Measurements from ENCODE around the gene STEAP4. TPM values are rescaled to one million over a fixed set of nuclear protein-coding genes. Genes with fewer than 3 reads are reported as not detected.

The STEAP4 gene
- total and polyA plus RNA-seq, 4 donors: 3.7 to 43.8 (median 12.8) TPM

- Histone ChIP-seq H3K4me3 (ENCODE audit: low read depth in 1 of 3, low read length in 3 of 3) (no peak overlapping the region), H3K9ac (ENCODE audit: low read depth in 1 of 2, low read length in 2 of 2) (no peak overlapping the region), H3K27ac (ENCODE audit: low read depth in 1 of 2, low read length in 2 of 2) (no peak overlapping the region), H3K4me1 (ENCODE audit: control insufficient read depth in 4 of 4, insufficient read depth in 4 of 4, low read length in 3 of 4) (no peaks in the 10 kb centered on the region), H3K36me3 (ENCODE audit: control insufficient read depth in 4 of 4, insufficient read depth in 3 of 4, low read depth in 1 of 4, low read length in 3 of 4) (no peaks in the 10 kb centered on the region), H3K9me3 (ENCODE audit: control insufficient read depth in 4 of 4, low read length in 3 of 4) (peaks cover 0 to 15% (median 2%) of the 10 kb centered on the region in 4 donors), H3K27me3 (ENCODE audit: control insufficient read depth in 4 of 4, insufficient read depth in 4 of 4, low read length in 3 of 4) (peaks cover 0 to 3% (median 0%) of the 10 kb centered on the region in 4 donors)
- TF ChIP-seq TAF1 (conservative IDR thresholded peaks at IDR 0.05) (no peak), ZBTB33 (IDR thresholded peaks at IDR 0.05) (no peak), HNF4G (IDR thresholded peaks at IDR 0.05) (no peak), SP1 (IDR thresholded peaks at IDR 0.05) (no peak), RAD21 (IDR thresholded peaks at IDR 0.05) (no peak)
- no peak for DNase-seq (ENCODE audit: low spot score)
Measured at GRCh38 chr7:88253640-88254039, 53.1 kb downstream of the STEAP4 start.

- H3K9ac ChIP-seq (ENCODE audit: low read depth in 1 of 2, low read length in 2 of 2): no peak overlapping the region
- H3K36me3 ChIP-seq (ENCODE audit: control insufficient read depth in 4 of 4, insufficient read depth in 3 of 4, low read depth in 1 of 4, low read length in 3 of 4): no peaks in the 10 kb centered on the region
- whole genome bisulfite sequencing: 96% methylated on average over 1 of the region's 1 CpG
Measured at GRCh38 chr7:88244258-88244657, 62.4 kb downstream of the STEAP4 start.

More at GRCh38 chr7:88244258-88244657, 62.4 kb downstream of the STEAP4 start:
- H3K27ac ChIP-seq (ENCODE audit: low read depth in 1 of 2, low read length in 2 of 2): no peak overlapping the region
- no peaks in the 10 kb centered on the region for H3K9me3 ChIP-seq (ENCODE audit: control insufficient read depth in 4 of 4, low read length in 3 of 4)
- TF ChIP-seq TAF1 (conservative IDR thresholded peaks at IDR 0.05) (no peak), SP1 (IDR thresholded peaks at IDR 0.05) (no peak), CTCF (IDR thresholded peaks at IDR 0.05; ENCODE audit: low read depth, low read length, missing input control) (no peak), ZBTB33 (IDR thresholded peaks at IDR 0.05) (no peak), EGR1 (IDR thresholded peaks at IDR 0.05; ENCODE audit: low read depth in 2 of 2) (no peak), REST (IDR thresholded peaks at IDR 0.05) (no peak)
- no peak for DNase-seq (ENCODE audit: low spot score)
- H3K27me3 ChIP-seq (ENCODE audit: control insufficient read depth in 4 of 4, insufficient read depth in 4 of 4, low read length in 3 of 4): no peaks in the 10 kb centered on the region
- peaks cover 0 to 4% (median 2%) of the 10 kb centered on the region in 4 donors for H3K4me1 ChIP-seq (ENCODE audit: control insufficient read depth in 4 of 4, insufficient read depth in 4 of 4, low read length in 3 of 4)
- H3K4me3 ChIP-seq (ENCODE audit: low read depth in 1 of 3, low read length in 3 of 3): no peak overlapping the region

Data from liver (tissue), 9 donors.